Neural cell (in vitro differentiated cells): ENCODE data around the gene SLC11A2. TPM values are rescaled to one million over a fixed set of nuclear protein-coding genes. Genes with fewer than 3 reads are reported as not detected.

Source experiments
- H2AFZ ChIP-seq: fragments of 200-600, 300-800 bp; sonication (generic), shearing (Covaris generic); 2 replicates; pipeline ENCODE4 v1.6.0; 2014; ENCODE audit warnings: low read depth, mild to moderate bottlenecking, antibody characterized with exemption, low read length, moderate library complexity
- H3F3A ChIP-seq: fragments of 200-600 bp; shearing (Covaris generic); 2 replicates; pipeline ENCODE4 v1.6.1; 2016; ENCODE audit warnings: mild to moderate bottlenecking, moderate library complexity, mixed read lengths, antibody characterized with exemption, low read length; ENCODE audit not compliant: insufficient read depth, poor library complexity, severe bottlenecking
- H3K27ac ChIP-seq: fragments of 200-600, 300-800 bp; sonication (generic), shearing (Covaris generic); 2 replicates; pipeline ENCODE4 v1.5.1; 2014; ENCODE audit warnings: mild to moderate bottlenecking, low read length, moderate library complexity
- H3K27me3 ChIP-seq: fragments of 300-800, 200-600 bp; sonication (generic), shearing (Covaris generic); 2 replicates; pipeline ENCODE4 v1.6.0; 2014; ENCODE audit warnings: mild to moderate bottlenecking, low read depth, low read length, moderate library complexity; ENCODE audit not compliant: insufficient read depth
- H3K36me3 ChIP-seq: fragments of 300-800, 200-600 bp; sonication (generic), shearing (Covaris generic); 2 replicates; pipeline ENCODE4 v1.5.1; 2014; ENCODE audit warnings: mild to moderate bottlenecking, antibody characterized with exemption, low read length, moderate library complexity; ENCODE audit not compliant: insufficient read depth
- H3K4me2 ChIP-seq: fragments of 300-800, 200-600 bp; sonication (generic), shearing (Covaris generic); 2 replicates; pipeline ENCODE4 v1.6.0; 2014; ENCODE audit warnings: mild to moderate bottlenecking, low read length
- H3K4me3 ChIP-seq: fragments of 300-800, 200-600 bp; sonication (generic), shearing (Covaris generic); 2 replicates; pipeline ENCODE4 v1.5.1; 2014; ENCODE audit warnings: mild to moderate bottlenecking, low read length, moderate library complexity
- H3K79me2 ChIP-seq: fragments of 200-600 bp; shearing (Covaris generic); replicated peaks from 2 replicates; pipeline ENCODE4 v1.6.0; 2014; ENCODE audit warnings: mild to moderate bottlenecking, low read length, moderate library complexity; ENCODE audit not compliant: insufficient read depth
- H3K9ac ChIP-seq: fragments of 300-800, 200-600 bp; sonication (generic), shearing (Covaris generic); 2 replicates; pipeline ENCODE4 v1.6.1; 2016; ENCODE audit warnings: mild to moderate bottlenecking, low read length, mixed read lengths
- H3K9me2 ChIP-seq: fragments of 200-600 bp; shearing (Covaris generic); 2 replicates; pipeline ENCODE4 v1.6.1; 2016; ENCODE audit warnings: mild to moderate bottlenecking, low read length, mixed read lengths; ENCODE audit not compliant: insufficient read depth
- H3K9me3 ChIP-seq: fragments of 200-600, 300-800 bp; sonication (generic), shearing (Covaris generic); 2 replicates; pipeline ENCODE4 v1.6.1; 2016; ENCODE audit warnings: mild to moderate bottlenecking, mixed run types, low read length, moderate library complexity, mixed read lengths
- H4K20me1 ChIP-seq: fragments of 200-600 bp; shearing (Covaris generic); 2 replicates; pipeline ENCODE4 v1.6.1; 2016; ENCODE audit warnings: mild to moderate bottlenecking, mixed run types; ENCODE audit not compliant: insufficient read depth
- CTCF ChIP-seq: fragments of 450-650 bp; IDR thresholded peaks from 2 replicates; pipeline ENCODE4 v1.5.1; 2014; ENCODE audit warnings: antibody characterized with exemption, mild to moderate bottlenecking, moderate library complexity; ENCODE audit not compliant: poor library complexity, severe bottlenecking
- EP300 ChIP-seq: fragments of 450-650 bp; conservative IDR thresholded peaks from 2 replicates; pipeline ENCODE4 v1.6.1; 2014; ENCODE audit warnings: antibody characterized with exemption, mild to moderate bottlenecking, moderate library complexity; ENCODE audit not compliant: poor library complexity, severe bottlenecking
- EZH2 ChIP-seq: fragments of 200-600, 300-800 bp; shearing (Covaris generic), sonication (generic); IDR thresholded peaks from 2 replicates; pipeline ENCODE4 v1.6.1; 2014; ENCODE audit warnings: antibody characterized with exemption, low read length, borderline replicate concordance, mild to moderate bottlenecking; ENCODE audit not compliant: insufficient read depth, poor library complexity, severe bottlenecking
- MXI1 ChIP-seq: fragments of 450-650 bp; conservative IDR thresholded peaks from 2 replicates; pipeline ENCODE4 v1.6.1; 2014; ENCODE audit warnings: antibody characterized with exemption, mild to moderate bottlenecking; ENCODE audit not compliant: poor library complexity, severe bottlenecking
- POLR2AphosphoS5 ChIP-seq: IDR thresholded peaks from 2 replicates; pipeline ENCODE4 v1.6.1; 2012
- RAD21 ChIP-seq: fragments of 450-650 bp; conservative IDR thresholded peaks from 2 replicates; pipeline ENCODE4 v1.6.1; 2014; ENCODE audit warnings: antibody characterized with exemption, mild to moderate bottlenecking, moderate library complexity
- REST ChIP-seq: IDR thresholded peaks from 2 replicates; pipeline ENCODE4 v1.6.1; 2012; ENCODE audit warnings: borderline replicate concordance
- SMC3 ChIP-seq: fragments of 450-650 bp; conservative IDR thresholded peaks from 2 replicates; pipeline ENCODE4 v1.6.1; 2014; ENCODE audit warnings: antibody characterized with exemption, mild to moderate bottlenecking, moderate library complexity; ENCODE audit not compliant: poor library complexity
- TAF1 ChIP-seq: IDR thresholded peaks from 2 replicates; pipeline ENCODE4 v1.6.1; 2012; ENCODE audit warnings: low read depth
- polyA plus RNA-seq: library from polyadenylated mRNA; depleted of rRNA; stranded (reverse); fragments of >200 nt; gene quantifications from 2 replicates; pipeline ENCODE4 v1.2.3, GENCODE V29; 2014

The SLC11A2 gene
- polyA plus RNA-seq, 1 donor from 2014 or later = 62.3 TPM

GRCh38 chr12:51008329-51009055 lies 17.7 kb downstream of the SLC11A2 start:
- Histone ChIP-seq H3K4me3 (no peak overlapping the region), H3K27ac (no peak overlapping the region), H3F3A (no peaks in the 10 kb centered on the region), H4K20me1 (no peaks in the 10 kb centered on the region), H3K9me2 (no peaks in the 10 kb centered on the region), H3K27me3 (no peaks in the 10 kb centered on the region), H3K9me3 (no peaks in the 10 kb centered on the region), H3K9ac (no peak overlapping the region), H3K4me2 (no peak overlapping the region), H2AFZ (no peak overlapping the region), H3K79me2 (no peaks in the 10 kb centered on the region), H3K36me3 (no peaks in the 10 kb centered on the region)
- no peak for TF ChIP-seq EP300
- no peak for TF ChIP-seq CTCF
- no peak for TF ChIP-seq POLR2AphosphoS5
- no peak for TF ChIP-seq RAD21
- TF ChIP-seq SMC3 = no peak

- Histone ChIP-seq H2AFZ (no peak overlapping the region), H3K9me3 (no peaks in the 10 kb centered on the region), H3K4me2 (no peak overlapping the region), H4K20me1 (no peaks in the 10 kb centered on the region), H3K27ac (no peak overlapping the region), H3K36me3 (no peaks in the 10 kb centered on the region), H3K27me3 (no peaks in the 10 kb centered on the region), H3K9me2 (no peaks in the 10 kb centered on the region), H3K9ac (no peak overlapping the region), H3F3A (no peaks in the 10 kb centered on the region), H3K4me3 (no peak overlapping the region), H3K79me2 (no peaks in the 10 kb centered on the region)
- TF ChIP-seq TAF1 = no peak
- TF ChIP-seq CTCF = no peak
- no peak for TF ChIP-seq EP300
- TF ChIP-seq POLR2AphosphoS5 = no peak
- TF ChIP-seq EZH2 = no peak
- TF ChIP-seq MXI1 = no peak
- TF ChIP-seq SMC3 = no peak
- TF ChIP-seq RAD21 = no peak
- no peak for TF ChIP-seq REST
These were observed 20.5 kb downstream of the SLC11A2 start for GRCh38 chr12:51005671-51006070.
